CD14-positive monocyte (primary cell): ENCODE results near the gene WDR26. TPM values are rescaled to one million over a fixed set of nuclear protein-coding genes. Genes with fewer than 3 reads are reported as not detected.
"Not testable (repeated sequence)": the region's sequence is repeated elsewhere in the genome, so short reads cannot be mapped to it uniquely, and the experiment has no call there.

Experiments
- DNase-seq, 3 donors: peaks; one replicate each; pipeline ENCODE4 v3.0.0-alpha.2; 2011 to 2022
- H2AFZ ChIP-seq: 2 replicates; pipeline ENCODE4 v1.6.0; 2012; ENCODE audit warnings: mild to moderate bottlenecking, low read depth, low read length, inconsistent platforms; ENCODE audit not compliant: insufficient read depth, poor library complexity, severe bottlenecking
- H3K27ac ChIP-seq, 2 donors: 1 replicate in 1 of 2; 2 replicates in 1 of 2; pipeline ENCODE4 v1.5.1; 2012 to 2013; ENCODE audit warnings: low read length in 2 of 2, control low read depth in 1 of 2, inconsistent platforms in 1 of 2, low read depth in 1 of 2, mild to moderate bottlenecking in 1 of 2
- H3K27me3 ChIP-seq, 2 donors: one replicate each; pipeline versions ENCODE4 v1.6.0 to v1.6.1; 2011 to 2013; ENCODE audit warnings: low read length in 2 of 2; ENCODE audit not compliant: control insufficient read depth in 2 of 2, insufficient read depth in 2 of 2
- H3K36me3 ChIP-seq, 2 donors: replicated peaks in 1 of 2; 1 replicate in 1 of 2; 2 replicates in 1 of 2; pipeline versions ENCODE4 v1.5.1 to v1.6.1; 2012 to 2013; ENCODE audit warnings: low read length in 2 of 2, control low read depth in 1 of 2, inconsistent platforms in 1 of 2, mild to moderate bottlenecking in 1 of 2; ENCODE audit not compliant: insufficient read depth in 2 of 2, control insufficient read depth in 1 of 2
- H3K4me1 ChIP-seq, 2 donors: 1 replicate in 1 of 2; 2 replicates in 1 of 2; pipeline versions ENCODE4 v1.5.1 to v1.6.1; 2012 to 2013; ENCODE audit warnings: low read length in 2 of 2, control low read depth in 1 of 2, inconsistent platforms in 1 of 2, mild to moderate bottlenecking in 1 of 2, moderate library complexity in 1 of 2; ENCODE audit not compliant: insufficient read depth in 2 of 2, control insufficient read depth in 1 of 2
- H3K4me2 ChIP-seq: replicated peaks from 2 replicates; pipeline ENCODE3; 2012; ENCODE audit warnings: low read length, moderate library complexity, mild to moderate bottlenecking; ENCODE audit not compliant: poor library complexity, severe bottlenecking; ENCODE audit errors: extremely low read depth
- H3K4me3 ChIP-seq, 3 experiments: fragments of 200-600 bp in 1 of 3; sonication (generic) in 1 of 3; replicated peaks in 1 of 3; 1 replicate in 2 of 3; 2 replicates in 1 of 3; pipeline ENCODE4 v1.5.1; 2011 to 2013; ENCODE audit warnings: low read length in 3 of 3, mild to moderate bottlenecking in 3 of 3, control low read depth in 2 of 3, low read depth in 2 of 3, inconsistent platforms in 1 of 3, moderate library complexity in 1 of 3
- H3K79me2 ChIP-seq: 2 replicates; pipeline ENCODE4 v1.6.0; 2012; ENCODE audit warnings: mild to moderate bottlenecking, control low read depth, inconsistent platforms, low read length, moderate library complexity; ENCODE audit not compliant: insufficient read depth
- H3K9ac ChIP-seq: 2 replicates; pipeline ENCODE4 v1.6.0; 2017; ENCODE audit warnings: low read length, mild to moderate bottlenecking; ENCODE audit not compliant: insufficient read depth, poor library complexity, severe bottlenecking
- H3K9me3 ChIP-seq, 2 donors: replicated peaks in 1 of 2; 1 replicate in 1 of 2; 2 replicates in 1 of 2; pipeline versions ENCODE4 v1.5.1 to v1.6.1; 2012 to 2013; ENCODE audit warnings: low read length in 2 of 2, control low read depth in 1 of 2; ENCODE audit not compliant: control insufficient read depth in 1 of 2, insufficient read depth in 1 of 2
- H4K20me1 ChIP-seq: 2 replicates; pipeline ENCODE4 v1.6.0; 2012; ENCODE audit warnings: mild to moderate bottlenecking, low read length, control low read depth, moderate library complexity; ENCODE audit not compliant: insufficient read depth
- H3K27ac Mint-ChIP-seq, 7 donors: one replicate each; pipeline ENCODE4 v1.8.0; 2020; ENCODE audit warnings: mild to moderate bottlenecking in 7 of 7, mixed read lengths in 7 of 7, moderate library complexity in 6 of 7, inconsistent platforms in 2 of 7
- H3K27me3 Mint-ChIP-seq, 3 donors: one replicate each; pipeline ENCODE4 v1.8.0; 2021 to 2022; ENCODE audit warnings: low read depth in 3 of 3, mild to moderate bottlenecking in 3 of 3, mixed read lengths in 3 of 3, moderate library complexity in 3 of 3, inconsistent platforms in 1 of 3
- H3K36me3 Mint-ChIP-seq, 2 donors: one replicate each; pipeline ENCODE4 v1.8.0; 2020; ENCODE audit warnings: mixed read lengths in 2 of 2, inconsistent platforms in 1 of 2, mild to moderate bottlenecking in 1 of 2
- H3K4me1 Mint-ChIP-seq: one replicate; pipeline ENCODE4 v1.8.0; 2020; ENCODE audit warnings: mild to moderate bottlenecking, mixed read lengths
- H3K4me3 Mint-ChIP-seq, 2 donors: one replicate each; pipeline ENCODE4 v1.8.0; 2020; ENCODE audit warnings: mild to moderate bottlenecking in 2 of 2, mixed read lengths in 2 of 2, moderate library complexity in 1 of 2
- H3K9me3 Mint-ChIP-seq, 7 donors: one replicate each; pipeline ENCODE4 v1.8.0; 2020 to 2022; ENCODE audit warnings: mixed read lengths in 7 of 7, mild to moderate bottlenecking in 6 of 7, moderate library complexity in 6 of 7, inconsistent platforms in 2 of 7
- WGBS: methylation state at CpG from one replicate; pipeline ENCODE4 v1.1.5; 2013; ENCODE audit warnings: missing lambda C conversion rate; ENCODE audit not compliant: insufficient coverage; 5-methylcytosine and 5-hydroxymethylcytosine counted together
- intact Hi-C, 2 donors: fragments of 100-400 bp; cut with micrococcal nuclease; formaldehyde crosslinking; loops; one replicate each; pipeline versions ENCODE4 v1.15.0 to v1.15.1; 2023
- polyA plus RNA-seq, 3 donors: library from polyadenylated mRNA; depleted of rRNA in 1 of 3; unstranded in 2 of 3; stranded (reverse) in 1 of 3; fragments of 300-500 nt in 2 of 3; fragments of >200 nt in 1 of 3; fragmentation: Illumina TruSeq in 2 of 3; gene quantifications; 1 replicate in 2 of 3; 2 replicates in 1 of 3; pipeline ENCODE4 v1.2.3, GENCODE V29; 2012 to 2021
- TF ChIP-seq, protein P1 (sequence below): fragments of 200-600 bp; IDR thresholded peaks from one replicate; pipeline ENCODE4 v1.8.0; 2022; ENCODE audit warnings: antibody characterized with exemption, mild to moderate bottlenecking

WDR26 gene
- polyA plus RNA-seq, 3 donors = 2.7 to 59.4 (median 4.0) TPM

GRCh38 chr1:224343679-224344078, 90.9 kb downstream of the WDR26 start:
- H3K27me3 ChIP-seq = peaks cover 0 to 3% of the 10 kb centered on the region in 2 donors
- peaks cover 7% of the 10 kb centered on the region in 2 donors for H3K4me1 ChIP-seq
- H3K4me3 ChIP-seq = no peak overlapping the region
- WGBS = 50% methylated on average over 3 of the region's 3 CpGs
- Mint-ChIP-seq H3K4me3 (no peak overlapping the region), H3K27ac (no peak overlapping the region), H3K36me3 (peaks cover 0 to 4% of the 10 kb centered on the region in 2 donors), H3K27me3 (peaks cover 17 to 22% (median 20%) of the 10 kb centered on the region in 3 donors), H3K9me3 (peaks cover 21 to 48% (median 44%) of the 10 kb centered on the region in 7 donors), H3K4me1 (peaks cover 5% of the 10 kb centered on the region)
- no peaks in the 10 kb centered on the region for H3K36me3 ChIP-seq
- peaks cover 24 to 27% of the 10 kb centered on the region in 2 donors for H3K9me3 ChIP-seq
- H3K4me2 ChIP-seq = no peak overlapping the region
- no peak overlapping the region for H3K27ac ChIP-seq
- H3K9ac ChIP-seq = no peak overlapping the region
- intact Hi-C loops = no loop called here
- DNase-seq = no peak
- no peaks in the 10 kb centered on the region for H4K20me1 ChIP-seq
- no peak overlapping the region for H2AFZ ChIP-seq
- TF ChIP-seq, protein P1, sequence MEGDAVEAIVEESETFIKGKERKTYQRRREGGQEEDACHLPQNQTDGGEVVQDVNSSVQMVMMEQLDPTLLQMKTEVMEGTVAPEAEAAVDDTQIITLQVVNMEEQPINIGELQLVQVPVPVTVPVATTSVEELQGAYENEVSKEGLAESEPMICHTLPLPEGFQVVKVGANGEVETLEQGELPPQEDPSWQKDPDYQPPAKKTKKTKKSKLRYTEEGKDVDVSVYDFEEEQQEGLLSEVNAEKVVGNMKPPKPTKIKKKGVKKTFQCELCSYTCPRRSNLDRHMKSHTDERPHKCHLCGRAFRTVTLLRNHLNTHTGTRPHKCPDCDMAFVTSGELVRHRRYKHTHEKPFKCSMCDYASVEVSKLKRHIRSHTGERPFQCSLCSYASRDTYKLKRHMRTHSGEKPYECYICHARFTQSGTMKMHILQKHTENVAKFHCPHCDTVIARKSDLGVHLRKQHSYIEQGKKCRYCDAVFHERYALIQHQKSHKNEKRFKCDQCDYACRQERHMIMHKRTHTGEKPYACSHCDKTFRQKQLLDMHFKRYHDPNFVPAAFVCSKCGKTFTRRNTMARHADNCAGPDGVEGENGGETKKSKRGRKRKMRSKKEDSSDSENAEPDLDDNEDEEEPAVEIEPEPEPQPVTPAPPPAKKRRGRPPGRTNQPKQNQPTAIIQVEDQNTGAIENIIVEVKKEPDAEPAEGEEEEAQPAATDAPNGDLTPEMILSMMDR = no peak
- H3K79me2 ChIP-seq = no peaks in the 10 kb centered on the region

GRCh38 chr1:224340453-224341384, 93.9 kb downstream of the WDR26 start:
- H3K27ac Mint-ChIP-seq, H3K4me1 ChIP-seq, H3K27ac ChIP-seq, H3K36me3 Mint-ChIP-seq, H3K36me3 ChIP-seq, H4K20me1 ChIP-seq, H3K79me2 ChIP-seq, H3K27me3 ChIP-seq, H3K4me1 Mint-ChIP-seq, intact Hi-C loops: not testable (repeated sequence)
- 5% methylated on average over 23 of the region's 36 CpGs for WGBS
- Mint-ChIP-seq H3K27me3 (peaks cover 8 to 16% (median 15%) of the 10 kb centered on the region in 3 donors), H3K9me3 (peaks cover 24 to 54% (median 47%) of the 10 kb centered on the region in 7 donors), H3K4me3 (peak overlapping the region; percentile 78 to 86)
- peak in 2 of 3 donors; percentile 8 to 19 for DNase-seq
- H3K9ac ChIP-seq = peak overlapping the region; percentile 66
- peaks cover 31% of the 10 kb centered on the region in 2 donors for H3K9me3 ChIP-seq
- H3K4me2 ChIP-seq = peak overlapping the region; percentile 91
- H2AFZ ChIP-seq = peak overlapping the region; percentile 90
- H3K4me3 ChIP-seq = peak overlapping the region; percentile 41 to 76 (median 61)
